HEK293 (cell line): ENCODE data around the gene C5orf63.

Experiments
- CTCF ChIP-seq: fragments of 450-650 bp; formaldehyde crosslinking; IDR thresholded peaks from 2 replicates; pipeline ENCODE4 v1.5.1; 2016; ENCODE audit warnings: missing biosample characterization, missing genetic modification characterization
- KLF10 ChIP-seq: fragments of 450-650 bp; IDR thresholded peaks from 2 replicates; pipeline ENCODE4 v1.5.1; 2018; ENCODE audit warnings: missing biosample characterization, mild to moderate bottlenecking, missing genetic modification characterization
- ZBTB1 ChIP-seq: fragments of 450-650 bp; formaldehyde crosslinking; IDR thresholded peaks from 2 replicates; pipeline ENCODE4 v1.5.1; 2016; ENCODE audit warnings: missing biosample characterization, missing genetic modification characterization
- ZBTB11 ChIP-seq: fragments of 450-650 bp; formaldehyde crosslinking; conservative IDR thresholded peaks from 2 replicates; pipeline ENCODE4 v1.5.1; 2016; ENCODE audit warnings: low read depth, missing biosample characterization, missing genetic modification characterization
- ZBTB7A ChIP-seq: fragments of 450-650 bp; formaldehyde crosslinking; IDR thresholded peaks from 2 replicates; pipeline ENCODE4 v1.5.1; 2016; ENCODE audit warnings: low read depth, missing biosample characterization, missing genetic modification characterization
- ZBTB8A ChIP-seq: fragments of 450-650 bp; formaldehyde crosslinking; IDR thresholded peaks from 2 replicates; pipeline ENCODE4 v1.5.1; 2016; ENCODE audit warnings: missing biosample characterization, missing genetic modification characterization
- ZNF274 ChIP-seq, 2 experiments: fragments of 200-500 bp in 1 of 2; fragments of 450-650 bp in 1 of 2; sonication (Bioruptor generic) in 1 of 2; formaldehyde crosslinking in 1 of 2; IDR thresholded peaks; 2 replicates each; pipeline versions ENCODE4 v1.5.1 to v1.6.1; 2014 to 2016; ENCODE audit warnings: borderline replicate concordance in 1 of 2, inconsistent platforms in 1 of 2, low read length in 1 of 2, missing biosample characterization in 1 of 2, missing genetic modification characterization in 1 of 2
- ZNF302 ChIP-seq: fragments of 450-650 bp; formaldehyde crosslinking; IDR thresholded peaks from 2 replicates; pipeline ENCODE4 v1.5.1; 2016; ENCODE audit warnings: missing biosample characterization, missing genetic modification characterization, low read depth
- ZNF416 ChIP-seq: fragments of 450-650 bp; formaldehyde crosslinking; IDR thresholded peaks from 2 replicates; pipeline ENCODE4 v1.5.1; 2016; ENCODE audit warnings: missing biosample characterization, missing genetic modification characterization
- ZNF510 ChIP-seq: fragments of 450-650 bp; formaldehyde crosslinking; IDR thresholded peaks from 2 replicates; pipeline ENCODE4 v1.5.1; 2018; ENCODE audit warnings: mild to moderate bottlenecking, missing genetic modification characterization, missing biosample characterization; ENCODE audit not compliant: insufficient replicate concordance
- ZNF777 ChIP-seq: fragments of 450-650 bp; formaldehyde crosslinking; IDR thresholded peaks from 2 replicates; pipeline ENCODE4 v1.5.1; 2017; ENCODE audit warnings: missing biosample characterization, missing genetic modification characterization, borderline replicate concordance
- TF ChIP-seq, protein P1 (sequence below): fragments of 450-650 bp; formaldehyde crosslinking; IDR thresholded peaks from 2 replicates; pipeline ENCODE4 v1.5.1; 2016; ENCODE audit warnings: missing biosample characterization, missing genetic modification characterization
- TF ChIP-seq, protein P2 (sequence below): fragments of 450-650 bp; formaldehyde crosslinking; optimal IDR thresholded peaks from 2 replicates; pipeline ENCODE3; 2016; ENCODE audit warnings: missing biosample characterization, mild to moderate bottlenecking, missing genetic modification characterization

DNA sequence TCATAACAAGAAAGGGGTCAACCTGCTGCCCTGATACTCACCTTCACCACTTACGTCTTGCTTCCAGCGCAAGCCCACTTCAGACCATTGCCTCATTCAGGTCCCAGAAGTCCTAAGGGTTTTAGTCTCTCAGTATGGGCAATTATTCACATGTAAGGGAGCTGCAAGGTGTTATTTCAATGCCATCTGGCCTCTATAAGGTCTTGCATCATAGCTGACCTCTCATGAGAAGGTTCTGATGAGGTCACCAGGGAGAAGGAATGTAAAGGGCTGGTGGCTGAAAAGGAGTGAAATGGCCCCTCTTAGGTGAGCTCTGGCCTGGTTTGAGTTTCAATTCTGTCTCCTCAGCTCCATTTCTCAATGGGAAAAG, 41.5 kb downstream of the C5orf63 start:
- TF ChIP-seq, protein P1, sequence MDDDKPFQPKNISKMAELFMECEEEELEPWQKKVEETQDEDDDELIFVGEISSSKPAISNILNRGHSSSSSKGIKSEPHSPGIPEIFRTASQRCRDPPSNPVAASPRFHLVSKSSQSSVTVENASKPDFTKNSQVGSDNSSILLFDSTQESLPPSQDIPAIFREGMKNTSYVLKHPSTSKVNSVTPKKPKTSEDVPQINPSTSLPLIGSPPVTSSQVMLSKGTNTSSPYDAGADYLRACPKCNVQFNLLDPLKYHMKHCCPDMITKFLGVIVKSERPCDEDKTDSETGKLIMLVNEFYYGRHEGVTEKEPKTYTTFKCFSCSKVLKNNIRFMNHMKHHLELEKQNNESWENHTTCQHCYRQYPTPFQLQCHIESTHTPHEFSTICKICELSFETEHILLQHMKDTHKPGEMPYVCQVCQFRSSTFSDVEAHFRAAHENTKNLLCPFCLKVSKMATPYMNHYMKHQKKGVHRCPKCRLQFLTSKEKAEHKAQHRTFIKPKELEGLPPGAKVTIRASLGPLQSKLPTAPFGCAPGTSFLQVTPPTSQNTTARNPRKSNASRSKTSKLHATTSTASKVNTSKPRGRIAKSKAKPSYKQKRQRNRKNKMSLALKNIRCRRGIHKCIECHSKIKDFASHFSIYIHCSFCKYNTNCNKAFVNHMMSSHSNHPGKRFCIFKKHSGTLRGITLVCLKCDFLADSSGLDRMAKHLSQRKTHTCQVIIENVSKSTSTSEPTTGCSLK (tag by site-specific recombination) = no peak
- no peak for TF ChIP-seq CTCF (tag by site-specific recombination)
- TF ChIP-seq ZNF302 (tag by site-specific recombination) = no peak
- TF ChIP-seq ZNF777 (tag by site-specific recombination) = no peak
- no peak for TF ChIP-seq ZNF274 (IDR thresholded peaks at IDR 0.05; ENCODE audit: low read length)
- no peak for TF ChIP-seq ZNF274 (tag by site-specific recombination; IDR thresholded peaks at IDR 0.05; ENCODE audit: borderline replicate concordance)
- TF ChIP-seq ZBTB8A (tag by site-specific recombination) = no peak
- TF ChIP-seq KLF10 (tag by site-specific recombination) = no peak
- TF ChIP-seq ZNF510 (tag by site-specific recombination) = no peak
- no peak for TF ChIP-seq ZBTB7A (tag by site-specific recombination)
- no peak for TF ChIP-seq ZBTB1 (tag by site-specific recombination)
- TF ChIP-seq, protein P2, sequence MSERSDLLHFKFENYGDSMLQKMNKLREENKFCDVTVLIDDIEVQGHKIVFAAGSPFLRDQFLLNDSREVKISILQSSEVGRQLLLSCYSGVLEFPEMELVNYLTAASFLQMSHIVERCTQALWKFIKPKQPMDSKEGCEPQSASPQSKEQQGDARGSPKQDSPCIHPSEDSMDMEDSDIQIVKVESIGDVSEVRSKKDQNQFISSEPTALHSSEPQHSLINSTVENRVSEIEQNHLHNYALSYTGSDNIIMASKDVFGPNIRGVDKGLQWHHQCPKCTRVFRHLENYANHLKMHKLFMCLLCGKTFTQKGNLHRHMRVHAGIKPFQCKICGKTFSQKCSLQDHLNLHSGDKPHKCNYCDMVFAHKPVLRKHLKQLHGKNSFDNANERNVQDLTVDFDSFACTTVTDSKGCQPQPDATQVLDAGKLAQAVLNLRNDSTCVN = no peak
- TF ChIP-seq ZBTB11 (tag by site-specific recombination) = no peak
- no peak for TF ChIP-seq ZNF416 (tag by site-specific recombination)
